GM23338 (cell line): ENCODE data around the gene KLK13. TPM values are rescaled to one million over a fixed set of nuclear protein-coding genes. Genes with fewer than 3 reads are reported as not detected.

Experiments
- ATAC-seq: fragments of 200-7000 bp; cut with Tn5 transposase; 3 replicates; pipeline ENCODE4 v1.9.1; 2020
- DNase-seq: peaks from one replicate; pipeline ENCODE4 v3.0.0-alpha.2; 2015; ENCODE audit warnings: low spot score
- H2AFZ ChIP-seq: fragments of 200-600 bp; sonication (generic); 2 replicates; pipeline ENCODE4 v1.8.0; 2016; ENCODE audit warnings: antibody characterized with exemption, mild to moderate bottlenecking, moderate library complexity
- H3F3A ChIP-seq: fragments of 200-600 bp; sonication (generic); replicated peaks from 2 replicates; pipeline ENCODE4 v1.8.0; 2017; ENCODE audit warnings: antibody characterized with exemption, mixed run types, low read depth
- H3K27ac ChIP-seq: fragments of 200-600 bp; sonication (generic); 2 replicates; pipeline ENCODE4 v1.6.1; 2016; ENCODE audit warnings: low read depth
- H3K27me3 ChIP-seq: fragments of 200-600 bp; sonication (generic); 2 replicates; pipeline ENCODE4 v1.8.0; 2016; ENCODE audit warnings: mild to moderate bottlenecking, mixed run types, moderate library complexity; ENCODE audit not compliant: insufficient read depth
- H3K36me3 ChIP-seq: fragments of 200-600 bp; sonication (generic); 2 replicates; pipeline ENCODE4 v1.8.0; 2016; ENCODE audit warnings: mild to moderate bottlenecking; ENCODE audit not compliant: insufficient read depth
- H3K4me1 ChIP-seq: fragments of 200-600 bp; sonication (generic); 2 replicates; pipeline ENCODE4 v1.8.0; 2016; ENCODE audit warnings: mild to moderate bottlenecking, moderate library complexity; ENCODE audit not compliant: insufficient read depth
- H3K4me2 ChIP-seq: fragments of 200-600 bp; sonication (generic); 2 replicates; pipeline ENCODE4 v1.7.1; 2017; ENCODE audit warnings: mixed run types
- H3K4me3 ChIP-seq: fragments of 200-600 bp; sonication (generic); 2 replicates; pipeline ENCODE4 v1.6.1; 2016; ENCODE audit warnings: mixed run types
- H3K79me2 ChIP-seq: fragments of 200-600 bp; sonication (generic); replicated peaks from 2 replicates; pipeline ENCODE4 v1.8.0; 2017; ENCODE audit warnings: mild to moderate bottlenecking; ENCODE audit not compliant: insufficient read depth
- H3K9me2 ChIP-seq: fragments of 200-600 bp; sonication (generic); 2 replicates; pipeline ENCODE4 v1.8.0; 2017; ENCODE audit not compliant: insufficient read depth
- H4K20me1 ChIP-seq: fragments of 200-600 bp; sonication (generic); replicated peaks from 2 replicates; pipeline ENCODE4 v1.8.0; 2017; ENCODE audit warnings: mild to moderate bottlenecking; ENCODE audit not compliant: insufficient read depth
- H3K27ac Mint-ChIP-seq: 2 replicates; pipeline ENCODE4 v1.8.0; 2020; ENCODE audit warnings: inconsistent platforms, mild to moderate bottlenecking, moderate library complexity, mixed read lengths
- H3K27me3 Mint-ChIP-seq: 3 replicates; pipeline ENCODE4 v1.8.0; 2022; ENCODE audit warnings: low read depth, mild to moderate bottlenecking, moderate library complexity, mixed read lengths, inconsistent platforms; ENCODE audit not compliant: insufficient read depth, poor library complexity
- H3K36me3 Mint-ChIP-seq: 3 replicates; pipeline ENCODE4 v1.8.0; 2021; ENCODE audit warnings: low read depth, mild to moderate bottlenecking, inconsistent platforms, moderate library complexity, mixed read lengths
- H3K4me1 Mint-ChIP-seq: 3 replicates; pipeline ENCODE4 v1.8.0; 2020; ENCODE audit warnings: mild to moderate bottlenecking, inconsistent platforms, mixed read lengths
- H3K4me3 Mint-ChIP-seq: 3 replicates; pipeline ENCODE4 v1.8.0; 2021; ENCODE audit warnings: moderate library complexity, mild to moderate bottlenecking, inconsistent platforms, mixed read lengths
- H3K9me3 Mint-ChIP-seq: 3 replicates; pipeline ENCODE4 v1.8.0; 2020; ENCODE audit warnings: moderate library complexity, mild to moderate bottlenecking, inconsistent platforms, mixed read lengths
- ZNF114 ChIP-seq: fragments of 250-450 bp; sonication (Bioruptor Pico); IDR thresholded peaks from 2 replicates; pipeline ENCODE4 v1.5.0; 2020; ENCODE audit warnings: mild to moderate bottlenecking, moderate library complexity
- ZNF331 ChIP-seq: fragments of 250-450 bp; sonication (Bioruptor Pico); IDR thresholded peaks from 2 replicates; pipeline ENCODE4 v1.5.0; 2020; ENCODE audit warnings: low read depth, mild to moderate bottlenecking, moderate library complexity
- polyA plus RNA-seq: library from polyadenylated mRNA; unstranded; fragments of >200 nt; fragmentation: Nextera tagmentation; extraction: Ambion mirVana; gene quantifications from 2 replicates; pipeline ENCODE4 v1.2.1, GENCODE V29; 2016
- total RNA-seq: library from RNA; depleted of rRNA; stranded (reverse); fragments of >200 nt; shearing (Covaris generic); gene quantifications from 2 replicates; pipeline ENCODE4 v1.2.3, GENCODE V29; 2014
- TF ChIP-seq, protein P1 (sequence below), 2 experiments: fragments of 200-600 bp in 1 of 2; sonication (generic) in 1 of 2; conservative IDR thresholded peaks; 2 replicates each; pipeline versions ENCODE4 v1.5.1 to v1.6.1; 2016 to 2017; ENCODE audit warnings: antibody characterized with exemption in 2 of 2, low read depth in 2 of 2, mild to moderate bottlenecking in 2 of 2, moderate library complexity in 1 of 2
- TF ChIP-seq, protein P2 (sequence below): fragments of 250-450 bp; sonication (Bioruptor Pico); IDR thresholded peaks from 2 replicates; pipeline ENCODE4 v1.5.0; 2020; ENCODE audit warnings: mild to moderate bottlenecking, moderate library complexity

The KLK13 gene
- total and polyA plus RNA-seq, 2 experiments from 2014 or later, result 4.5 to 5.7 TPM

DNA sequence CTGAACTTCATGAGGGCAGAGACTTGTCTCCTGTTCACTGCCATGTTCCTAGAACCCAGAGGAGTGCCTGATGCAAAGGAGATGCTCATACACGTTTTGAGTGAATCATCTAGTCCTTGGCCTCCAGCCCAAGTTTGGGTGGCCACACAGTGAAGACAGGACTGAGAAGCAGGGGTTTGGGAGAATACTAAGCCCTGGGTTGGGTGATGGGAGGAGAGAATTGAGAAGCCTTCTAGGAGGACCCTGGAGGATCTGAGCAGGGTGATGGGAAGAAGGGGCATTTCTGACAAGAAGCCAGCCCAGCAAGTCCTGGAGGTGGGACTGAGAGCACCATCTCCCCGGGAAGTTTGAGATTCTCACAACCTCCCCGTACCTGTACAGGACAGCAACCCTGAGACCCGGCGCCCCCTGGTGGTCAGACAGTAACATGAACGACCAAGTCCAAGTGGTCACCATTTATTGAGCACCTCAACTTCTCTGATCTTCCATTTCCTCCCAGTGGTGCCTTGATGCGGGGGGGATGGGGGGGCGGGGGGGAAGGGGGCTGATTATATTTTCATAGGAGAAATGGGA, 32.4 kb upstream of the KLK13 start:
- Histone ChIP-seq H3K27me3 (no peaks in the 10 kb centered on the region; the same call in 1 of the 2 replicates), H3K4me1 (peaks cover 12% of the 10 kb centered on the region), H3K79me2 (no peaks in the 10 kb centered on the region), H2AFZ (no peak overlapping the region), H4K20me1 (no peaks in the 10 kb centered on the region), H3K9me2 (no peaks in the 10 kb centered on the region), H3K36me3 (no peaks in the 10 kb centered on the region), H3K27ac (0 out of 2 replicates have a peak overlapping the region, but pooled peaks have one; percentile 26), H3K4me3 (no peak overlapping the region), H3F3A (peaks cover 5% of the 10 kb centered on the region; the same call in 1 of the 2 replicates), H3K4me2 (no peak overlapping the region)
- Mint-ChIP-seq H3K36me3 (peaks cover 5% of the 10 kb centered on the region; the same call in 1 of the 3 replicates), H3K9me3 (peaks cover 4% of the 10 kb centered on the region; the same call in 1 of the 3 replicates), H3K4me3 (no peak overlapping the region; the same call in 2 of the 3 replicates), H3K27me3 (peaks cover 13% of the 10 kb centered on the region), H3K4me1 (peaks cover 19% of the 10 kb centered on the region), H3K27ac (no peak overlapping the region)
- ATAC-seq (peak; percentile 65), DNase-seq (peak; percentile 83)
- TF ChIP-seq, protein P1, sequence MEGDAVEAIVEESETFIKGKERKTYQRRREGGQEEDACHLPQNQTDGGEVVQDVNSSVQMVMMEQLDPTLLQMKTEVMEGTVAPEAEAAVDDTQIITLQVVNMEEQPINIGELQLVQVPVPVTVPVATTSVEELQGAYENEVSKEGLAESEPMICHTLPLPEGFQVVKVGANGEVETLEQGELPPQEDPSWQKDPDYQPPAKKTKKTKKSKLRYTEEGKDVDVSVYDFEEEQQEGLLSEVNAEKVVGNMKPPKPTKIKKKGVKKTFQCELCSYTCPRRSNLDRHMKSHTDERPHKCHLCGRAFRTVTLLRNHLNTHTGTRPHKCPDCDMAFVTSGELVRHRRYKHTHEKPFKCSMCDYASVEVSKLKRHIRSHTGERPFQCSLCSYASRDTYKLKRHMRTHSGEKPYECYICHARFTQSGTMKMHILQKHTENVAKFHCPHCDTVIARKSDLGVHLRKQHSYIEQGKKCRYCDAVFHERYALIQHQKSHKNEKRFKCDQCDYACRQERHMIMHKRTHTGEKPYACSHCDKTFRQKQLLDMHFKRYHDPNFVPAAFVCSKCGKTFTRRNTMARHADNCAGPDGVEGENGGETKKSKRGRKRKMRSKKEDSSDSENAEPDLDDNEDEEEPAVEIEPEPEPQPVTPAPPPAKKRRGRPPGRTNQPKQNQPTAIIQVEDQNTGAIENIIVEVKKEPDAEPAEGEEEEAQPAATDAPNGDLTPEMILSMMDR (conservative IDR thresholded peaks at IDR 0.05; ENCODE audit: low read depth in 2 of 2), result peak; percentile 64 to 85
- TF ChIP-seq ZNF114 (CRISPR knock-in tag) (no peak), ZNF331 (CRISPR knock-in tag) (no peak)
- TF ChIP-seq, protein P2, sequence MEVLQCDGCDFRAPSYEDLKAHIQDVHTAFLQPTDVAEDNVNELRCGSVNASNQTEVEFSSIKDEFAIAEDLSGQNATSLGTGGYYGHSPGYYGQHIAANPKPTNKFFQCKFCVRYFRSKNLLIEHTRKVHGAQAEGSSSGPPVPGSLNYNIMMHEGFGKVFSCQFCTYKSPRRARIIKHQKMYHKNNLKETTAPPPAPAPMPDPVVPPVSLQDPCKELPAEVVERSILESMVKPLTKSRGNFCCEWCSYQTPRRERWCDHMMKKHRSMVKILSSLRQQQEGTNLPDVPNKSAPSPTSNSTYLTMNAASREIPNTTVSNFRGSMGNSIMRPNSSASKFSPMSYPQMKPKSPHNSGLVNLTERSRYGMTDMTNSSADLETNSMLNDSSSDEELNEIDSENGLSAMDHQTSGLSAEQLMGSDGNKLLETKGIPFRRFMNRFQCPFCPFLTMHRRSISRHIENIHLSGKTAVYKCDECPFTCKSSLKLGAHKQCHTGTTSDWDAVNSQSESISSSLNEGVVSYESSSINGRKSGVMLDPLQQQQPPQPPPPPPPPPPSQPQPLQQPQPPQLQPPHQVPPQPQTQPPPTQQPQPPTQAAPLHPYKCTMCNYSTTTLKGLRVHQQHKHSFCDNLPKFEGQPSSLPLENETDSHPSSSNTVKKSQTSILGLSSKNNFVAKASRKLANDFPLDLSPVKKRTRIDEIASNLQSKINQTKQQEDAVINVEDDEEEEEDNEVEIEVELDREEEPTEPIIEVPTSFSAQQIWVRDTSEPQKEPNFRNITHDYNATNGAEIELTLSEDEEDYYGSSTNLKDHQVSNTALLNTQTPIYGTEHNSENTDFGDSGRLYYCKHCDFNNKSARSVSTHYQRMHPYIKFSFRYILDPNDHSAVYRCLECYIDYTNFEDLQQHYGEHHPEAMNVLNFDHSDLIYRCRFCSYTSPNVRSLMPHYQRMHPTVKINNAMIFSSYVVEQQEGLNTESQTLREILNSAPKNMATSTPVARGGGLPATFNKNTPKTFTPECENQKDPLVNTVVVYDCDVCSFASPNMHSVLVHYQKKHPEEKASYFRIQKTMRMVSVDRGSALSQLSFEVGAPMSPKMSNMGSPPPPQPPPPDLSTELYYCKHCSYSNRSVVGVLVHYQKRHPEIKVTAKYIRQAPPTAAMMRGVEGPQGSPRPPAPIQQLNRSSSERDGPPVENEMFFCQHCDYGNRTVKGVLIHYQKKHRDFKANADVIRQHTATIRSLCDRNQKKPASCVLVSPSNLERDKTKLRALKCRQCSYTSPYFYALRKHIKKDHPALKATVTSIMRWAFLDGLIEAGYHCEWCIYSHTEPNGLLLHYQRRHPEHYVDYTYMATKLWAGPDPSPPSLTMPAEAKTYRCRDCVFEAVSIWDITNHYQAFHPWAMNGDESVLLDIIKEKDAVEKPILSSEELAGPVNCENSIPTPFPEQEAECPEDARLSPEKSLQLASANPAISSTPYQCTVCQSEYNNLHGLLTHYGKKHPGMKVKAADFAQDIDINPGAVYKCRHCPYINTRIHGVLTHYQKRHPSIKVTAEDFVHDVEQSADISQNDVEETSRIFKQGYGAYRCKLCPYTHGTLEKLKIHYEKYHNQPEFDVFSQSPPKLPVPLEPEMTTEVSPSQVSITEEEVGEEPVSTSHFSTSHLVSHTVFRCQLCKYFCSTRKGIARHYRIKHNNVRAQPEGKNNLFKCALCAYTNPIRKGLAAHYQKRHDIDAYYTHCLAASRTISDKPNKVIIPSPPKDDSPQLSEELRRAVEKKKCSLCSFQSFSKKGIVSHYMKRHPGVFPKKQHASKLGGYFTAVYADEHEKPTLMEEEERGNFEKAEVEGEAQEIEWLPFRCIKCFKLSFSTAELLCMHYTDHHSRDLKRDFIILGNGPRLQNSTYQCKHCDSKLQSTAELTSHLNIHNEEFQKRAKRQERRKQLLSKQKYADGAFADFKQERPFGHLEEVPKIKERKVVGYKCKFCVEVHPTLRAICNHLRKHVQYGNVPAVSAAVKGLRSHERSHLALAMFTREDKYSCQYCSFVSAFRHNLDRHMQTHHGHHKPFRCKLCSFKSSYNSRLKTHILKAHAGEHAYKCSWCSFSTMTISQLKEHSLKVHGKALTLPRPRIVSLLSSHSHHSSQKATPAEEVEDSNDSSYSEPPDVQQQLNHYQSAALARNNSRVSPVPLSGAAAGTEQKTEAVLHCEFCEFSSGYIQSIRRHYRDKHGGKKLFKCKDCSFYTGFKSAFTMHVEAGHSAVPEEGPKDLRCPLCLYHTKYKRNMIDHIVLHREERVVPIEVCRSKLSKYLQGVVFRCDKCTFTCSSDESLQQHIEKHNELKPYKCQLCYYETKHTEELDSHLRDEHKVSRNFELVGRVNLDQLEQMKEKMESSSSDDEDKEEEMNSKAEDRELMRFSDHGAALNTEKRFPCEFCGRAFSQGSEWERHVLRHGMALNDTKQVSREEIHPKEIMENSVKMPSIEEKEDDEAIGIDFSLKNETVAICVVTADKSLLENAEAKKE (CRISPR knock-in tag), result no peak
